ENCODE data around the gene SEMA5B. TPM values are rescaled to one million over a fixed set of nuclear protein-coding genes. Genes with fewer than 3 reads are reported as not detected.

SEMA5B gene
- polyA plus RNA-seq, 1 donor from 2014 or later, result 7.0 TPM

DNA sequence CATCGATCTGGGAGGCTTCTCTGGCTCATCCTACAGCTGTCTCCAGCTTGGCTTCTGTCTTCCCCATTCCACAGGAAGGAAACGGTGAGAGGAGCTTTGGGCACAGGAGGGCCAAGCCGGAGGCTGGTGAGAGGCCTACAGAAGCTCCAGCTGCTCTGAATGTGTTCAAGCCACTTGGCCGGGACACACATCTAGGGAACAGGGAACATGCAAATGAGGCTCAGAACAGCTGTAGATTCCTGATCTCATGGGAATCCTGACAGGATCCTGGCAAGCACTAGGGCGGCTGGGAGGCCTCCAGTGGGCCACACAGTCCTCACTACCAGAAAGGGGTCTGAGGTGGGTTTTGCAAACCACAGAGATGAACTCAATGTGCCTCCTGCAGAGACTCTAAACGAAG is 13.7 kb downstream of the SEMA5B start:
- H4K20me1 ChIP-seq (ENCODE audit: insufficient read depth), result no peaks in the 10 kb centered on the region
- H3K27ac ChIP-seq (ENCODE audit: low read length), result no peak overlapping the region
- TF ChIP-seq POLR2AphosphoS5 (IDR thresholded peaks at IDR 0.05), result no peak
- no peak for TF ChIP-seq EZH2 (IDR thresholded peaks at IDR 0.05; ENCODE audit: borderline replicate concordance, insufficient read depth, low read length, poor library complexity, severe bottlenecking)
- TF ChIP-seq REST (IDR thresholded peaks at IDR 0.05; ENCODE audit: borderline replicate concordance), result no peak
- no peak for TF ChIP-seq SMC3 (conservative IDR thresholded peaks at IDR 0.05; ENCODE audit: poor library complexity)
- no peak for TF ChIP-seq TAF1 (IDR thresholded peaks at IDR 0.05; ENCODE audit: low read depth)
- no peak for TF ChIP-seq EP300 (conservative IDR thresholded peaks at IDR 0.05; ENCODE audit: poor library complexity, severe bottlenecking)
- TF ChIP-seq CTCF (IDR thresholded peaks at IDR 0.05; ENCODE audit: poor library complexity, severe bottlenecking), result no peak
- no peak for TF ChIP-seq RAD21 (conservative IDR thresholded peaks at IDR 0.05)
- no peak for TF ChIP-seq MXI1 (conservative IDR thresholded peaks at IDR 0.05; ENCODE audit: poor library complexity, severe bottlenecking)
- no peaks in the 10 kb centered on the region for H3K79me2 ChIP-seq (replicated peaks; ENCODE audit: insufficient read depth, low read length)
- H3K4me3 ChIP-seq (ENCODE audit: low read length), result no peak overlapping the region
- no peaks in the 10 kb centered on the region for H3K9me3 ChIP-seq (ENCODE audit: low read length)
- no peaks in the 10 kb centered on the region for H3F3A ChIP-seq (ENCODE audit: insufficient read depth, low read length, poor library complexity, severe bottlenecking)
- H3K9me2 ChIP-seq (ENCODE audit: insufficient read depth, low read length), result no peaks in the 10 kb centered on the region
- no peak overlapping the region for H2AFZ ChIP-seq (ENCODE audit: low read depth, low read length)
- no peaks in the 10 kb centered on the region for H3K36me3 ChIP-seq (ENCODE audit: insufficient read depth, low read length)
- no peaks in the 10 kb centered on the region for H3K27me3 ChIP-seq (ENCODE audit: insufficient read depth, low read depth, low read length)
- no peak overlapping the region for H3K9ac ChIP-seq (ENCODE audit: low read length)
- no peak overlapping the region for H3K4me2 ChIP-seq (ENCODE audit: low read length)

DNA sequence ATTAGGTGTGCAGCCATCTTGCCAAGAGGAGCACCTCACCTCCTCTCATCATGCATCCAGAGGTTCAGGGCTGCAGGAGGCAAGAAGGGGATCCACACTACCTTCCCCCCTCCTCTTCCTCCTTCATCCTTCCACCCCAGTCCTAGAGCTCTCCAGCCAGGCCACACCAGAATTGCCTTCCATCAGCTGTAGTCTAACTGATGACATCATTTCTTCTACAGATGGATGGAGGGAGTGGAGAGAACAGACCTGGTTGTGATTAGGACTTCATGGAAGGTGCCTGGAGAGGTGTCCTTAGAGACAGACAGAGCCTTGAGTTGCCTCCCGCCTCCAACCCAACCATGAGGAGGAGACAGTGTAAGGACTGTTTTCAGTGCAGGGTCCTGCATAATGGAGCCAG is 14.9 kb downstream of the SEMA5B start:
- TF ChIP-seq POLR2AphosphoS5 (IDR thresholded peaks at IDR 0.05) (no peak), REST (IDR thresholded peaks at IDR 0.05; ENCODE audit: borderline replicate concordance) (no peak), SMC3 (conservative IDR thresholded peaks at IDR 0.05; ENCODE audit: poor library complexity) (no peak), EZH2 (IDR thresholded peaks at IDR 0.05; ENCODE audit: borderline replicate concordance, insufficient read depth, low read length, poor library complexity, severe bottlenecking) (no peak), EP300 (conservative IDR thresholded peaks at IDR 0.05; ENCODE audit: poor library complexity, severe bottlenecking) (no peak), MXI1 (conservative IDR thresholded peaks at IDR 0.05; ENCODE audit: poor library complexity, severe bottlenecking) (no peak), TAF1 (IDR thresholded peaks at IDR 0.05; ENCODE audit: low read depth) (no peak), RAD21 (conservative IDR thresholded peaks at IDR 0.05) (no peak)

More for the DNA sequence above, 14.9 kb downstream of the SEMA5B start:
- H3K79me2 ChIP-seq (replicated peaks; ENCODE audit: insufficient read depth, low read length), result no peaks in the 10 kb centered on the region
- H3K36me3 ChIP-seq (ENCODE audit: insufficient read depth, low read length), result no peaks in the 10 kb centered on the region
- no peak overlapping the region for H3K4me3 ChIP-seq (ENCODE audit: low read length)
- no peak overlapping the region for H3K9ac ChIP-seq (ENCODE audit: low read length)
- no peaks in the 10 kb centered on the region for H3K27me3 ChIP-seq (ENCODE audit: insufficient read depth, low read depth, low read length)
- no peaks in the 10 kb centered on the region for H4K20me1 ChIP-seq (ENCODE audit: insufficient read depth)
- H3K27ac ChIP-seq (ENCODE audit: low read length), result no peak overlapping the region
- H3K4me2 ChIP-seq (ENCODE audit: low read length), result no peak overlapping the region
- H3K9me2 ChIP-seq (ENCODE audit: insufficient read depth, low read length), result no peaks in the 10 kb centered on the region
- no peaks in the 10 kb centered on the region for H3F3A ChIP-seq (ENCODE audit: insufficient read depth, low read length, poor library complexity, severe bottlenecking)
- no peak overlapping the region for H2AFZ ChIP-seq (ENCODE audit: low read depth, low read length)
- H3K9me3 ChIP-seq (ENCODE audit: low read length), result no peaks in the 10 kb centered on the region
